ENCODE results near the gene MAP10.
"Not testable (repeated sequence)": the region's sequence is repeated elsewhere in the genome, so short reads cannot be mapped to it uniquely, and the experiment has no call there.

Gene MAP10, protein sequence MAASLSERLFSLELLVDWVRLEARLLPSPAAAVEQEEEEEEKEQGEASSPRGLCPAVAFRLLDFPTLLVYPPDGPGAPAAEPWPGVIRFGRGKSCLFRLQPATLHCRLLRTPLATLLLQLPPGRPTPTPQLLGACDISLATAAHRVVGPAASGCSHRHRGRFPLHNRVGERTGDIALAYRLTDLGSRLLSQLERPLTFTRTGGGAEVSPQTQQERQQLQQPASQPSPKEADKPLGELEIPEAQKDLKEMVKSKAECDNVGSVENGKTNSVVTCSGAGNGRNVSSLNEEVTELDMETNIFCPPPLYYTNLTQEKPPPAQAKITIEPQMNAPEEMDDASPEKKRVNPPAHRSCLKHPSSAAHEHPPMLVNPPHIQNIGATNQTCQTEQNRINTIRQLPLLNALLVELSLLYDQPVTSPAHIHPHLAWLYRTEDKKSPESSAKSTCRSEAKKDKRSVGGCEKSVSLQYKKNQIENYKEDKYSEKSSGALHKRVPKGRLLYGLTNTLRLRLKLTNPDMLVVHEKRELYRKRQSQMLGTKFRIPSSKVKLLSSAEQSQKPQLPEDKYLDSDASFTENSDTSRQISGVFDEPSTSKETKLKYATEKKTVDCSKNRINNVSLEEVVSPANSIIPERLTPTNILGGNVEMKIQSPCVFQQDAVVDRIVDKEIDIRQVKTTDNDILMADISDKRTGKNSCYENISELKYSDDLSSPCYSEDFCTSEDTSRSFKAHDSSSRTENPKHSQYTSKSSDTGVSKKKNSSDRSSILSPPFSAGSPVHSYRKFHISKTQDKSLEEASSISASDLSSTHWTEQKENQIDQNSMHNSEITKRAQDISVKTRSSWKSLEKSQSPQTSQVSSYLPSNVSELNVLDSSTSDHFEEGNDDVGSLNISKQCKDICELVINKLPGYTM

DNA sequence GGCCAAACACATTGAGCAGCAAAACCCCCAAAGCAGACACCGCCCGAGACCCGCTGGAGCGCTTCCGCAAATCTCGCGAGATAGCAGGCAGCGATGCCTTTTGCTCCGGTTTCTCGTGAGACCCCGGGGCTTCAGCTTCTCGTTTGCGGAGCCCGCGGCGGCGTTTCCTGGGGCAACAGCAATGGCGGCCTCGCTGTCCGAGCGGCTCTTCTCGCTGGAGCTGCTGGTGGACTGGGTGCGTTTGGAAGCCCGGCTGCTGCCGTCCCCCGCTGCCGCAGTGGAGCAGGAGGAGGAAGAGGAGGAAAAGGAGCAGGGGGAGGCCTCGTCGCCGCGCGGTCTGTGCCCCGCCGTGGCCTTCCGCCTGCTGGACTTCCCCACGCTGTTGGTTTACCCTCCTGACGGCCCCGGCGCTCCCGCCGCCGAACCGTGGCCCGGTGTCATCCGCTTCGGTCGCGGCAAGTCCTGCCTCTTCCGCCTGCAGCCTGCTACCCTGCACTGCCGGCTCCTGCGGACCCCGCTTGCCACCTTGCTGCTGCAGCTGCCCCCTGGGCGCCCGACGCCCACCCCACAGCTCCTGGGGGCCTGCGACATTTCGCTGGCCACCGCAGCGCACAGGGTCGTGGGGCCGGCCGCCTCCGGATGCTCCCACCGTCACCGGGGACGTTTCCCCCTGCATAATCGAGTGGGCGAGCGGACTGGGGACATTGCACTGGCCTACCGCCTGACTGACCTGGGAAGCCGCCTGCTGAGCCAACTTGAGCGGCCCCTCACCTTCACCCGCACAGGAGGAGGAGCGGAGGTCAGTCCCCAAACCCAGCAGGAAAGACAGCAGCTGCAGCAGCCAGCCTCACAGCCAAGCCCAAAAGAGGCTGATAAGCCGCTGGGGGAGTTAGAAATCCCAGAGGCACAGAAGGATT, at the start of gene MAP10:
TSS of gene MAP10 (plus strand) at position 148 of the 917 bp plus-strand sequence. CDS start at position 182, 34 bp downstream.
- peak; percentile 85 for DNase-seq

DNA sequence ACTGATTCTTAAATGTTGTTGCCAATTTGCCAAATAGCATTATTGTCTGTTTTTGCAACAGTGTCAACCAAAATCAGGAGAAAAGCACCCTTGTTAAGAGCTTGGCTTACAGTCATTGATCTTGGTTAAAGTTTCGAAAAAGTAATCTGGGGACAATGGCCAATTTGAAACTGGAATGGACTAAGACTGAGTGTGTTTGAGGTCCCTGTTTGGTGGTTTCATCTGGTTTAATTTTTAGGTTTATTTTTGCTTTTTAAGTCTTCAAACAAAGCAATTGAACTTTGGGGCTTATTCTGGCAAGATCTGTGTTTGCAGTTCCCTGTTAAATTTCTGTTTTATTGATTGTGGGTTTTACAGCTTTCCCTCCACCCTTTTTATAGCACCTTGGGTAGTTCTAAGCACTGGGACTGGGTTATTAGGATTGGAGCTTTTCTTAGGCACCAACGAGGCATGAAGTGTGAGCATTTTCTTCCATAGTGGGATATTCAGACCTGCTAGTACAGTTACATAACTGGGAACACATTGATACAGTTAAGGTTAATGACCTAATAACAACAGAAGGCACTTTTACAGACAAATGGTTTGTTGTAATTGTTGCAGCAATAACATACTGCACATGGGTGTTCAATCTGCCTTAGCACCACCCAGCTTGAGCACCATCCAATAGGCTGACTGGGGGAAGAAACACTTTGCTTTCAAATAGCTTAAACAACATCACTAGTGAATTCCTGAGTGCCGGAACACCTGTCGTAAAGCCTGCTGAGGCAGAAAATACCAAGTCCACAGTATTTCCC, 40.6 kb upstream of the MAP10 start:
- no peak for DNase-seq

DNA sequence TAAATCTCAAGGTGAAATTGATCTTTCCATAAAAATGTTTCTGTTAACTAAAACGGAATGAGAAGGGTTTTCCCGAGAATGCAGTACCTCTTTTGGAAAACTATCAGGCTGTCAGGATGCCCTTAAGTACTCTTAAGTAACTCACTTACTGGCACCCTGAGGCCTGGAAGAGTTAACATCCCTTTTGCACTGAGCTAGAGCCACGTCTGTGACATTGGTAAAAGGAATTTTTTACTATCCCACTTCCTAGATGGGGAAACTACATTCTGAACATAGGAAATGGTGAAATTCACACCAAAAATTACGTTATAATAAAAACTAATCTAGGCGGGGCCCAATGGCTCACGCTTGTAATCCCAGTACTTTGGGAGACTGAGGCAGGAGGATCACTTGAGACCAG, 39.7 kb upstream of the MAP10 start:
- DNase-seq = no peak

DNA sequence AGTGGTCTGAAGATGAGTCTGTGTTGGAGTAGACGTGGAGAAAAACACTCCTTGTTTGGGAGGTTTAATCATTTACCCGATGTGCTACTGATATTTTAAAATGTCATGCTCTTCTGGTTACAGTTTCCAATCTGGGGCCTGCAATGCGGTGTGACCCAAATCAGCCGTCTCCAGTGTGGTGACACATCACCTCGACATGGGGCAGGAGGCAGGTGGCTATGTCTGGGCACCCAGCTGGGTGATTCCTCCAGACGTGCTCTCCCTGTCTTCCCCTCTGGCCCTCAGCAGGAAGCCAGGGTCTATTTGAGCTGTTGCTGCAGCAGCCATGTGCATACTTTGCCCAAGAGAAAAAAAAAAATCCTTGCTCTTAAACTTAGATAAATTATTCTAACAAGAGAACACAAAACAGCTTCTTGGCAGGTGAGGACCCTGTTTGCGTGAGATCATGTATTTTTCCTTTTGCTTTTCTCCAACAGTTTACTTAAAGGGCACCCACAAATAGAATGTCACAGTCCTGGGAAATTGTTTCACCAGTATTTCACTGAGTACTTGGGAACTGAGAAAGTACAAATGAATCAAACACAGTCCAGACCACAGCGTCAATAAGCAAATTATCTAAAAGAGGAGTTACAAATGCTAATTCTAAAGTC, 38.9 kb upstream of the MAP10 start:
- no peak for DNase-seq

DNA sequence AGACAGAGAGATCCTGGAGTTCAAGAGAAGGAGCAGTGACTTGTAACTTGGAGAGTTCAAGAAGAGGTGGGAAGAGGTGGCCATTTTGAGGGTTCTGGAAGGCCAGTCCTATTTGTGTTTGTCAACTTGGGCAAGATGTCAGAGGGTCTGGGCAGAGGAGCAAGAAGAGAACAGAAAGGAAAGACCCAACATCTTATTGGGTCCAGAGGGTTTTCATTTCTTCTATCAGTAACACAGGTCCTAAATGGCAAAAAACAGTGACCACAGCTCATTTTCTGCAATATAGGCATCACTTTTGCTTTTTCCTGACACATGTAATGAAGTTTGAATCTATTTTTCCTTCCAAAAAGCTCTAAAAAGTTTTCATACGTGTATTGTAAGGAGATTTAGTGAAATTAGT, 38.3 kb upstream of the MAP10 start:
- no peak for DNase-seq

DNA sequence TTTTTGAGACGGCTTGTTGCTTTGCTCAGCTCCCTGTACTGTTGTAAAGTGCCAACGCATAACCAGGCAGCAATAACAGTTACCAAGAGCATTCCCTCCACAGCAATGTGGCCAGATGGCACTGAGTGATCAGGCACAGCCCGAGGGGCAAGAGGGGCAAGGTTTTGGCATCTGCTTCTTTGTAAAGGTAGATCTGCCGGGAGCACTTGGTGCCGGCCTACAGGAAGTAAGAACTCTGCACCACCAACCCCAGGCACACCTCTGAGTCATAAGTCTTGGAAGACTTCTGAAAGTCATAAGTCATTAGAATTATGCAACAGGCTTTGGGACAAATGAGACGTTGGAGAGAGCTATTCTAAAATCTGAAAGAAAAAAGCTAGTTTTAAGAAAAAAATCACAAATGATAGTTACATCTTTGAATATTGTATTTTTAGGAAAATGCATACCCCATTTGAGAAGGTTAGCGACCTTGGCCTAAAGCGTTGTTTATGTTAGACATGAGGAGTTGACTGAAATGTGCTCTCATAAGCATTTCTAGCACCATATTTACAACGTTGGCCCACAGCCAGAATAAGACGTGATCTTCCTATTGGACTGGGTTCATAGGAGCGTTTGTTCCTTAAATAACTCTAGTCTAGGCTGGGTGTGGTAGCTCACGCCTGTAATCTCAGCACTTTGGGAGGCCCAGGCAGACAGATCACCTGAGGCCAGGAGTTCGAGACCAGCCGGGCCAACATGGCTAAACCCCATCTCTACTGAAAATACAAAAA, 37.7 kb upstream of the MAP10 start:
- no peak for DNase-seq

DNA sequence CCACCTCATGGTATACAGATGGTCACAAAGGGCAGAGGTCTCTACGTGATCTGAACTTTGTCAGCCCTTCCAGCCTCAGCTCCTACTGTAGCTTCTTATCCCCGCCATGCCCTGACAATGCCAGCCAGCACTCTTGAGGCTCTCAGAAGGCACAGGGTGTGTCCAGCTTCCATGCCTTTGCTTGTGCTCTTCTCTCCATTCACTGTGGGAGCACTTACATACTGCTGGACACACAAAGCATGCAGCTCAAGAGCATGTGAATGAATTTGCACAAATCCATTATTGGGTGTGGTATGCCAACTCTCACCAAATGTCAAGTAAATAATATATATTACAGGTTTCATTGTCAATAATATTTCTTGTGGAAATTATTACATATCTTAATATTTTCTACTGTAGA, 36.4 kb upstream of the MAP10 start:
- DNase-seq = no peak

DNA sequence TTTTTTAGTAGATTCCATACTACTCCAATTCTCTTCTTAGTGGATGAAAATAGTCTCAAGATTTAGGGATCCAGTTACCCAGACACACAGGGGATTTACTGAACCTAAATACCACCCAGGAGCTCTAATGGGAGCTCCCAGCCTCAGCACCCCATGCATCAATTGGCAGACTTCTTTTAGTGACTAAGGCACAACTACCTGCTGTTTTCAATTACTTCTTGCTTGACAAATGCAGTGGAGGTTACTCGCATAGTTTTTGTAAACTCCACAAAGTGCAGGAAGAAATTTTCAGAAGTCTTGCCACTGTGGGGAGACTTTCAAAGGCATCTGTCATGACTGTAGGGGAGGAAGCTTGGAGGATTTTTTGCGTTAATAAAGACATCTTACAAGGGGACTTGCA, 35.5 kb upstream of the MAP10 start:
- no peak for DNase-seq

DNA sequence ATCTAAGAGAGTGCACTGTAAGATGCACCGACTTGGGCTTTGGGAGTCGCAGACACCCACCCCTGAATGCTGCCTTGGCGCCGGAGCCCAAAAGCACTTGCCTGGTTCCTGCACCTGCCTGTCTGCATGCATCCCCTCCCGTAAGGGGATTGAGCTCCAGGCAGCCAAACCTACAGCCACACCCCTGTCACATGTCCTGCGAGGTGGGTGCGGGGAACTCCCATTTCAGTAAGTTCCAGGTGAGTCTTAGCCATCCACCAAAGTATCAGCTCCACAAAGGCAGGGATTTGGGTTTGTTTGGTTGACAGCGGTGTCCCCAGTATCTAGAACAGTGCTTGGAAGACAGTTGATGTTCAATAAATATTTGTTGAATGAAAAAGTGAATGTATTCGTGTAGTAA, 31.5 kb upstream of the MAP10 start:
- DNase-seq = no peak

DNA sequence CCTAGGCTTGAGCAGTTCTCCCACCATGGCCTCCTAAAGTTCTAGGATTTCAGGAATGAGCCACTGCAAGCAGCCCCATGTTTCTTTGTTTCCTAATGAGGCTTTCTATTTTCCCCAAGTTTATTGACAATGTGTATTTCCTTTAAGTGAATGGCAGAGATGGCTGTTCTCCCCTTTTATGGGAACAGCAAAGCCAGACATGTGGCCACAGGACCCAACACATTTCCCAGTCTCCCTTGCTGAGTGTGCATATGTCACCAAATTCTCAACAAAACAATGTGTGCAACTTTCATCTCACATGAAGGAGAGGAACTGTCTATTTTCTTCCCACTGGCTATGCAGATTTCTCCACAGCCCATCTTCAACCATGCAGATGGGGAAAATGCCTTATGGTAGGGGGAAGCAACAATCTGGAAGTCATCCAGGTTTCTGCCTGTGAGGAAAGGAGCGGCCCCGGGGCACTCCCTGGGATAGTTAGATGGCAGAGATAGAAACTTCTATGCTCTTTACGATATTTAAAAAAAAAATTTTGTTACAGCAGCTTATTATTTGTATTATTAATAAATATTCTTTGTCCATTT, 28.6 kb upstream of the MAP10 start:
- DNase-seq = no peak

DNA sequence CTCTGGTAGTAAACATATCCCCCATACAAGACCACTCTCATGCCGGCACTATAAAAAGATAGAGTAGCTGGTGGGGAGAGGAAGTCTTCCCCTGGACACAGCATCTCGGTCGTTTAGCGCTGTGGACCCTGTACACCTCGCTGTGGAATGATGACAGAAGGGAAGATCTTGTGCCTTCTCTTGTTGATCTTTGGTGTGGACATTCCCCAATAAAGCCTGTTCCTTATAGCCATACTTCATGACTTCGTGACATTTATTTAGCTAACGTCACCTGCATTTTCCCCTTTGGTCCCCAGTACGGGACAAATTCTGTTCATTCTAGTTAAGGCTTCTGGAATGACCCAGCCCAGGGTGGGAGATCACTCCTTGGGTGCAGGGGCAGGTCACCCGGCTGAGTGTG, 24.9 kb upstream of the MAP10 start:
- DNase-seq = no peak

DNA sequence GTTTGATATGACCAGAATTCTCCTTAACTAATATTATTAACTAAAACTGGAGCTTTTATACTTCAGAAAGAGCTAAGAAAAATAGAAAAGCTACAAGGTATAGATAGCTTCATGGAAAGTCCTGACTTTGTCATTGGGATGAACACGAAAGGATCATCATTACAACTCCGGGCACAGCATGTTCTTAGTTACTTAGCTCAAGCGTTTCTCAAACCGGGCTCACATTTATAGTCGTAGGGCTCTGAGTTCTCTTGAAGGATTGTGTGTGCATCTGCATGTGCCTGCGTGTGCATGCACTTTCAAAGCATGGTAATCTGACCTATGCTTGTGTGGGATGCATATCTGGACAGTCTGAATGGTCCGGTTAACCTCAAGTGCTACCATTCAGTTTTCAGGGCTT, 20.4 kb upstream of the MAP10 start:
- no peak for DNase-seq

DNA sequence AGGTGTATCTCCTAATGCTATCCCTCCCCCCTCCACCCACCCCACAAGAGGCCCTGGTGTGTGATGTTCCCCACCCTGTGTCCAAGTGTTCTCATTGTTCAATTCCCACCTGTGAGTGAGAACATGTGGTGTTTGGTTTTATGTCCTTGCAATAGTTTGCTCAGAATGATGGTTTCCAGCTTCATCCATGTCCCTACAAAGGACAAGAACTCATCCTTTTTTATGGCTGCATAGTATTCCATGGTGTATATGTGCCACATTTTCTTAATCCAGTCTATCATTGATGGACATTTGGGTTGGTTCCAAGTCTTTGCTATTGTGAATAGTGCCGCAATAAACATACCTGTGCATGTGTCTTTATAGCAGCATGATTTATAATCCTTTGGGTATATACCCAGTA, 19.6 kb upstream of the MAP10 start:
- DNase-seq = not testable (repeated sequence)

DNA sequence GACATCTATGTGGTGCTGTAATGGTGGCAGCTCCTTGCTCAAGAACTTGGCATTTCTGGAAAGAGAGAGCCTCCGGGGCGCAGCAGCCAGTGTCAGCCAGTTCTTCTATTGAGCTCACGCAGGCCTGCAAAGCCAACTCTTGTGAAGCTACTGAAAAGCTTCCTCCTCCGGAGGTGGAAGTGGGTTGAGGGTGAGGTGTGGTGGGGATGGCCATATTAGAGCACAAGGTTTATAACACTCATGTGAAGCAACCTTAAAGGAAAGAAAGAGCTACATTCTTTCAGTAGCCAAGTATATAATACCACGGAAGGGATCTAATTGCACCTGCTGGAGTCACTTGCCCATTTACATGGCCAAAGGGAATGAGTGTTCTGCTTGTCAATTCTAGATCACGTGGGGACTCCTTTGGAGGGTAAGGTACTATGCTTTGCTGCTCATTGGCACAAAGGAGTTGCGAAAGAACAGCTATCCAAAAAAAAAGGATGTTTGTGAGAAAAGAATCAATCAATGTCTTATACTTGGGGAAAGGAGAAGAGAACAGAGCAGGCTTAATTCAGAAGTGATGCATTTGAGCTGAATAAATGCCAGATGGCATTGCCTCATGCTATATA, 18.3 kb upstream of the MAP10 start:
- DNase-seq = no peak

DNA sequence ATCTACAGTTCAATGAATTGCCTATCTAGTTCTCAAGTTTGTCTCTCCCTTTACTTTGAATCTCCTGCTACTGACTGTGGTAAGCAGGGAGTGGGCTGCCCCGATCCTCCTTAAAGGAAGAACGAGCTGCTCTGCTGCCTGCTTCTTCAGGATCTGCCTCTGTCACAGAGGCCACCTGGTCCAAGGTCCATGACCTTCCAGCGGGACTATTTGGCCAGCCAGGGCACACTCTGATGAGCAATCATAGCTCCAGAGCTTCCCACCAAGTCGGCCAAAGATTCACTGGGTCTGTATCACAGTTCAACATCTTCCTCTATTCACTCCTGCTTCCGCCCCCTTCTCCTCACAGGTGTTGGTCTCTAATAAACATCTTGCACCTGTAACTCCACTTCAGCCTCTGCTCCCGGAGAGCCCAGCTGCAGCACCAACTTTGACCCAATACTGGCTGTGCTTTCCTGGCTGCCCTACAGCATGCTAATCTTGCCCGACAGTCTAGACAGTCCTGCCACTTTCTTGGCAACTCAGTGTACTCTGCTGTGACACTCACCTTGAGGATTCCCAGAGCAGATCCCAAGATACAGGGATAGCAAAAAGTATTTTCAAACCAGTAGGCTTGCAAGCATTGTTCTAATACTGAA, 16.9 kb upstream of the MAP10 start:
- DNase-seq = peak; percentile 32

DNA sequence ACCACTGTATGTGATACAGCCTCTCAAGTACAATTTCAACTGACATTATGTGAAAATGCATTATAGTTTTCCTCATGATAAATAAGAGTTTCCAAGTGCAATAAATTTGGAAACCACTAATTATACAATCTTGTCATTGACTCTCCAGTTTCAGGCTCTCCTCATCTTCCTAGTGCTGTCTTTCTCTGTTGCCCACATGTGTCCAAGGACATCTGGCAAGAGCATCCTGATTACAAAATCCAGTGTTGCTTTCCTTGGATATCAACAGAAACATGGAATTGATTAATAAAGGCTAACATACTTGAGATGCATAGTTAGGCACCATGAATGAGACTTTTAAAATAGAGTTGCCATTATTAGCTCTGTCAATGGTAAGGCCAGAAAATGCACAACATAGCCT, 15.6 kb upstream of the MAP10 start:
- no peak for DNase-seq

DNA sequence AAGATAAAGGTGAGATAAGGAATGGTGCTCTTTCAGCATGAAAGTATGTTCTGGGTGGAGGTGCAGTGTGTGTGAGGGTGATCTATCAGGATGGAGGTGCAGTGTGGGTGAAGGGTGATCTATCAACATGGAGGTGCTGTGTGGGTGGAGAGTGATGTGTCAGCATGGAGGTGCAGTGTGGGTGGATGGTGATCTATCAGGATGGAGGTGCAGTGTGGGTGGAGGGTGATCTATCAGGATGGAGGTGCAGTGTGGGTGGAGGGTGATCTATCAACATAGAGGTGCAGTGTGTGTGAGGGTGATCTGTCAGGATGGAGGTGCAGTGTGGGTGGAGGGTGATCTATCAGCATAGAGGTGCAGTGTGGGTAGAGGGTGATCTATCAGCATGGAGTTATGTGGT, 12.3 kb upstream of the MAP10 start:
- DNase-seq = no peak

DNA sequence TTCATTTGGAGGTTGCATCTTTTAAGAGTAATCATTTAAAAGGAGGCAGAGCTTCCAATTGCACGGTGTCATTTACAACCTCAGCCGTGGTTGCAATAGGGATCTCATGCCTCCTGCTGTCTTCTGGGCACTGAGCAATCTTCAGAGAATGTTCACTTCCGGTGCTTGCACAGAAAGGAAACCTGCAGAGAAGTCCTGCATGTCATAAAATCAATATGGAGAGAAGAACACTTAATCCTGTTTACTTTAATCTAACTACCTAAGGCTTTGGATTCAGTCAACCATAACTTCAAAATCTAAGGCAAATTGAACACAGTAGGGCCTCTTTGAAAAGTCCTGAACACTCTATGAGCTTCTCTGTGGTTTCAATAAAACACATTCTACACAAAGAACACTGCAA, 11.3 kb upstream of the MAP10 start:
- DNase-seq = peak; percentile 89

DNA sequence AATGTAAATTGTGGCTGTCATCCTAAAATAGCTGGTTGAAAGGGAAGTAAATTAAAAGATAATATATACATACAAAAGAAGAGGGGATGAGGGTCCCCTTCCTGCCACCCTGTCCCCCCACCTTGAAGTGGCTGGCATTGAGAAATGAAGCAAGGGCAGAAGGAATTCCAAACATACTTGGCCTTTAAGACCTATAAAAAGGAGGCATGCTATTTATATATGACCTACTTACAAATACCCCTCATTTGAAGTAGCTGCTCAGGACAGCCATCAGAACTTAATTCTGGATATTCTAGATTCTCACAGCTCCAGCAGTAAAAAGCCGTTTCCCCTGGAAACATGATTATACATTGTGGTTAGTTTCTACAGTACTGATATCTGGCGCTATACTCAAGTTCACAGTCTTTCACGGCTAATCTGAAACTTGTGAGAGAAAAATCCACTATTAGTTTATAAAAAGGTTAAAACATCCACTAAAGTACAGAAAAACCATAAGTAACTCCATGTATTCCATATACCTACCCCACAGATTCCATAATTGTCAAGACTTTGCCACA, 9.6 kb upstream of the MAP10 start:
- DNase-seq = no peak

All from DMS79 (cell line).